GM12873 (cell line): ENCODE data around the gene MAP3K5.

Experiments
- TF ChIP-seq, protein P1 (sequence below): IDR thresholded peaks from 2 replicates; pipeline ENCODE4 v1.5.1; 2012; ENCODE audit warnings: low read depth, mild to moderate bottlenecking, moderate library complexity, low read length, control low read depth; ENCODE audit not compliant: insufficient read depth; ENCODE audit errors: missing control alignments

Gene MAP3K5

DNA sequence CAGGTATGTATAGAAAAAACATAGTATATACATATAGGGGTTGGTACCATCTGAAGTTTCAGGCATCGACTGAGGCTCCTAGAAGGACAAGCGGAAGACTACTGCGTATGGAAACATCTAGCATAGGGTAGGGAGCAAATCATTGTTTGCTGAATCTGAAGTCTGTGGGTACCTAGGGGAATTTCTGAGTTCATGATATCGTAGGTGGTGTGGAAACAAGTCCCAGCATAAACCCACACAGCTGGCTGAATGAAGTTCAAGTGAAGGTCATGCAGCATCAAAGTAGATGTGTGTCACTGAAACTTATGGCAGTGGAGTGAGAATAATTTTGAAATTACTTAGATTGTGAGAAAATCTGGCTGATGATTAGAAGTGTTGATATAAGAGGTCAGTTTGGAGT, 281.5 kb downstream of the MAP3K5 start:
- TF ChIP-seq, protein P1, sequence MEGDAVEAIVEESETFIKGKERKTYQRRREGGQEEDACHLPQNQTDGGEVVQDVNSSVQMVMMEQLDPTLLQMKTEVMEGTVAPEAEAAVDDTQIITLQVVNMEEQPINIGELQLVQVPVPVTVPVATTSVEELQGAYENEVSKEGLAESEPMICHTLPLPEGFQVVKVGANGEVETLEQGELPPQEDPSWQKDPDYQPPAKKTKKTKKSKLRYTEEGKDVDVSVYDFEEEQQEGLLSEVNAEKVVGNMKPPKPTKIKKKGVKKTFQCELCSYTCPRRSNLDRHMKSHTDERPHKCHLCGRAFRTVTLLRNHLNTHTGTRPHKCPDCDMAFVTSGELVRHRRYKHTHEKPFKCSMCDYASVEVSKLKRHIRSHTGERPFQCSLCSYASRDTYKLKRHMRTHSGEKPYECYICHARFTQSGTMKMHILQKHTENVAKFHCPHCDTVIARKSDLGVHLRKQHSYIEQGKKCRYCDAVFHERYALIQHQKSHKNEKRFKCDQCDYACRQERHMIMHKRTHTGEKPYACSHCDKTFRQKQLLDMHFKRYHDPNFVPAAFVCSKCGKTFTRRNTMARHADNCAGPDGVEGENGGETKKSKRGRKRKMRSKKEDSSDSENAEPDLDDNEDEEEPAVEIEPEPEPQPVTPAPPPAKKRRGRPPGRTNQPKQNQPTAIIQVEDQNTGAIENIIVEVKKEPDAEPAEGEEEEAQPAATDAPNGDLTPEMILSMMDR = no peak

DNA sequence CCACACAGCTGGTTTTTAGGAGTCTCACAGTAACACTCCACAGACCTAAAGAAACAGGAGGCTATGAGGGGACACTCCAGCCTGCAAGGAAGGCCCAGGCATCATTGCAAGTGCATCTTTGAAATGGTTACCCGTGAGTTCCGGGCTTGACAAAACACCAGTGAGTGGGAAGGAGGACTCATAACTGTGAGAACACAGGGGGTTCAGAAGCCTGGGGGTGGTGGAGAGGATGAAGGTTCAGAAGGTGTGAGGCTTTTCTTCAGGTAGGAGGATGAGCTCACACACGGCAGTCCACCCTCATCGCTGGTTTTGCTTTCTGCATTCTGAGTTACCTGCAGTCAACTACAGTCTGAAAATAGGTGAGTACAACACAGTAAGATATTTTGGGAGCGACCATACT, 282.0 kb downstream of the MAP3K5 start:
- TF ChIP-seq, protein P1 = no peak

DNA sequence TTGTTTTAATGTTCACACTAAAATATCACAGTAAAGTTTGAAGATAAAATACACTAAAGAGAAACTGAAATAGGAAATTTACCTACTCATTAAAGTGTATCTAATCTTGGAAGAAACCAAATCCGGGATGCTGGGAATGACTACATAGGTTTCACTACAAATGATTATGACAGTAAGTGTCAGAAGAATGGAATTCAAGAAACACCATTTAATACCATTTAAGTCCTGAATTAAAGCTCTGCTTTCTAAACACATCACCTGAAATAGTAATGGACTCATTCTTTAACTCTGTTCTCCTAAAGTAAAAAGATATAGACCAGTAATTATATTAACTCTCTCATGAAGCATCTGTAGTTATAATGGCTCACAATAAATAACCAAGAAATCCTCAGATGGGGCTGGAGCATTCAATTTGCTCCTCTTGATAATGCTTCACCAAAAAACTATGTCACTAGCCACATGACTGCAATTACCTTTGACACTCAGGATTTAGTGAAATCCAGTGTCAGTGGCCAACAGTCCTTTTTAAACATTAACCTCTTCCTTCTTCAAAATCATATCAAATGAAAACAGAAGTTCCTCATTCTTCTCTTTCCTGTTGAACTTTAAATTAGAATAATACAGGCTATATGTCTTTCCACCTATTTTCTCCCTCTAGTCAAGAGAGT, 283.4 kb downstream of the MAP3K5 start:
- TF ChIP-seq, protein P1 = no peak
